HepG2 (cell line): ENCODE measurements around the gene NPHP3. TPM values are rescaled to one million over a fixed set of nuclear protein-coding genes. Genes with fewer than 3 reads are reported as not detected.
A peak's percentile ranks its signal among the peaks of the same experiment; 100 is the strongest.

Experiments
- ATAC-seq: fragments of 200-7000 bp; cut with Tn5 transposase; 3 replicates; pipeline ENCODE4 v1.9.1; 2020; ENCODE audit warnings: mild to moderate bottlenecking, moderate library complexity
- BruUV-seq: library from RNA; stranded (reverse); fragments of 400-500 nt; replicated peaks from 2 replicates; lab custom pipeline; 2021; lab: Mats Ljungman, UMichigan
- CTCF ChIA-PET: fragments of 300-600 bp; formaldehyde crosslinking; extraction: SDS; loops from one replicate; lab custom pipeline; 2021; ENCODE audit warnings: low total read pairs, inconsistent platforms, low intra/inter-chr PET ratio; lab: Yijun Ruan, JAX
- POLR2A ChIA-PET: fragments of 350-600 bp; sonication (Branson Sonifier 250); formaldehyde crosslinking; loops from one replicate; lab custom pipeline; 2020; ENCODE audit warnings: antibody characterized with exemption, inconsistent platforms; lab: Yijun Ruan, JAX
- DNase-seq: peaks from one replicate; pipeline ENCODE4 v3.0.0-alpha.2; 2015; ENCODE audit warnings: low spot score
- FAIRE-seq: peaks from 3 replicates; lab custom pipeline; 2011; peaks lifted over from hg19 to GRCh38; lab: Jason Lieb, UNC
- H2AFZ ChIP-seq: one replicate; pipeline ENCODE4 v1.6.1; 2011; ENCODE audit warnings: low read length, inconsistent platforms
- H3K27ac ChIP-seq: fragments of 300-600 bp; 3 replicates; pipeline ENCODE4 v1.8.0; 2011; ENCODE audit warnings: mixed run types, mild to moderate bottlenecking, mixed read lengths, low read length, inconsistent platforms; ENCODE audit not compliant: insufficient read depth; ENCODE audit errors: extremely low read length
- H3K27me3 ChIP-seq, 2 experiments: fragments of 200-600 bp in 1 of 2; 2 replicates in 1 of 2; 3 replicates in 1 of 2; pipeline versions ENCODE4 v1.6.0 to v1.8.0; 2011; ENCODE audit warnings: low read length in 2 of 2, mild to moderate bottlenecking in 2 of 2, moderate library complexity in 2 of 2, inconsistent platforms in 1 of 2; ENCODE audit not compliant: insufficient read depth in 2 of 2, control insufficient read depth in 1 of 2
- H3K36me3 ChIP-seq, 2 experiments: fragments of 200-600 bp in 1 of 2; replicated peaks in 1 of 2; 2 replicates in 1 of 2; 3 replicates in 1 of 2; pipeline versions ENCODE4 v1.5.1 to v1.8.0; 2011; ENCODE audit warnings: low read length in 2 of 2, inconsistent platforms in 1 of 2; ENCODE audit not compliant: insufficient read depth in 2 of 2, control insufficient read depth in 1 of 2
- H3K4me1 ChIP-seq: 2 replicates; pipeline ENCODE4 v1.5.1; 2012; ENCODE audit warnings: low read length, inconsistent platforms; ENCODE audit not compliant: insufficient read depth
- H3K4me2 ChIP-seq: 2 replicates; pipeline ENCODE4 v1.6.0; 2011; ENCODE audit warnings: low read depth, low read length, inconsistent platforms
- H3K4me3 ChIP-seq, 3 experiments: fragments of 200-600 bp in 1 of 3; sonication (generic), shearing (Covaris generic) in 1 of 3; replicated peaks in 1 of 3; 2 replicates each; pipeline ENCODE4 v1.5.1; 2011 to 2016; ENCODE audit warnings: low read length in 3 of 3, inconsistent platforms in 2 of 3, low read depth in 2 of 3, mild to moderate bottlenecking in 2 of 3, control low read depth in 1 of 3, mixed read lengths in 1 of 3; ENCODE audit not compliant: insufficient read depth in 1 of 3
- H3K79me2 ChIP-seq: one replicate; pipeline ENCODE4 v1.6.1; 2011; ENCODE audit warnings: low read length, inconsistent platforms; ENCODE audit not compliant: insufficient read depth
- H3K9ac ChIP-seq: 2 replicates; pipeline ENCODE4 v1.6.0; 2011; ENCODE audit warnings: mild to moderate bottlenecking, low read depth, low read length, inconsistent platforms; ENCODE audit not compliant: insufficient read depth
- H3K9me3 ChIP-seq: 2 replicates; pipeline ENCODE4 v1.5.1; 2012; ENCODE audit warnings: mild to moderate bottlenecking, low read length
- H4K20me1 ChIP-seq: 2 replicates; pipeline ENCODE4 v1.6.0; 2011; ENCODE audit warnings: inconsistent platforms, mild to moderate bottlenecking, low read length, moderate library complexity; ENCODE audit not compliant: insufficient read depth
- AGO2 ChIP-seq: fragments of 200-400 bp; formaldehyde crosslinking; optimal IDR thresholded peaks from 2 replicates; pipeline ENCODE3; 2017; ENCODE audit warnings: mild to moderate bottlenecking, low read depth, low read length, moderate library complexity
- DR1 ChIP-seq: sonication (generic); formaldehyde crosslinking; IDR thresholded peaks from 2 replicates; pipeline ENCODE4 v1.8.0; 2021; ENCODE audit warnings: mild to moderate bottlenecking, missing genetic modification reagents, inconsistent platforms
- DZIP1 ChIP-seq: sonication (generic); formaldehyde crosslinking; IDR thresholded peaks from 2 replicates; pipeline ENCODE4 v1.5.0; 2020; ENCODE audit warnings: mild to moderate bottlenecking, missing genetic modification reagents
- EED ChIP-seq: sonication (generic); formaldehyde crosslinking; IDR thresholded peaks from 2 replicates; pipeline ENCODE4 v1.5.0; 2020; ENCODE audit warnings: mild to moderate bottlenecking, missing genetic modification reagents
- GABPA ChIP-seq, 2 experiments: IDR thresholded peaks; 2 replicates each; pipeline ENCODE4 v1.6.1; 2011 to 2016; ENCODE audit warnings: low read depth in 2 of 2, low read length in 1 of 2, missing biosample characterization in 1 of 2, missing genetic modification characterization in 1 of 2
- KDM3A ChIP-seq: IDR thresholded peaks from 2 replicates; pipeline ENCODE4 v1.6.1; 2018; ENCODE audit warnings: low read depth, missing compliant biosample characterization
- MEIS2 ChIP-seq: sonication (generic); formaldehyde crosslinking; IDR thresholded peaks from 2 replicates; pipeline ENCODE4 v1.9.0; 2021; ENCODE audit warnings: mild to moderate bottlenecking, missing genetic modification reagents
- MNT ChIP-seq: fragments of 450-650 bp; IDR thresholded peaks from 2 replicates; pipeline ENCODE4 v1.6.1; 2016
- NFE2L1 ChIP-seq: sonication (generic); formaldehyde crosslinking; IDR thresholded peaks from 2 replicates; pipeline ENCODE4 v1.4.0; 2020; ENCODE audit warnings: missing genetic modification reagents, mild to moderate bottlenecking, borderline replicate concordance
- SALL1 ChIP-seq: sonication (generic); formaldehyde crosslinking; IDR thresholded peaks from 2 replicates; pipeline ENCODE4 v1.8.0; 2022; ENCODE audit warnings: mild to moderate bottlenecking, missing genetic modification reagents
- SAP130 ChIP-seq: IDR thresholded peaks from 2 replicates; pipeline ENCODE4 v1.6.1; 2016; ENCODE audit warnings: low read depth
- SIX4 ChIP-seq: sonication (generic); formaldehyde crosslinking; IDR thresholded peaks from 2 replicates; pipeline ENCODE4 v1.4.0; 2020; ENCODE audit warnings: missing genetic modification reagents
- USF2 ChIP-seq, 2 experiments: sonication (generic) in 1 of 2; formaldehyde crosslinking in 1 of 2; IDR thresholded peaks; 2 replicates each; pipeline versions ENCODE4 v1.5.1 to v1.6.1; 2011 to 2020; ENCODE audit warnings: borderline replicate concordance in 1 of 2, low read depth in 1 of 2, low read length in 1 of 2, mild to moderate bottlenecking in 1 of 2, missing genetic modification reagents in 1 of 2, moderate library complexity in 1 of 2
- ZBTB43 ChIP-seq: sonication (generic); formaldehyde crosslinking; conservative IDR thresholded peaks from 2 replicates; pipeline ENCODE4 v1.4.0; 2020; ENCODE audit warnings: missing genetic modification reagents
- ZSCAN22 ChIP-seq: sonication (generic); formaldehyde crosslinking; IDR thresholded peaks from 2 replicates; pipeline ENCODE4 v1.4.0; 2020; ENCODE audit warnings: mild to moderate bottlenecking, missing genetic modification reagents
- WGBS: methylation state at CpG from one replicate; pipeline ENCODE4 v1.1.6; 2017; ENCODE audit warnings: low lambda C conversion rate; 5-methylcytosine and 5-hydroxymethylcytosine counted together
- in situ Hi-C: cut with HindIII; loops from 2 replicates; pipeline ENCODE4 v1.10.0; 2017; ENCODE audit warnings: low pct_unique_long_range_greater_than_20kb; ENCODE audit not compliant: extremely low pct_ligation_motif_present
- intact Hi-C: fragments of 100-400 bp; cut with micrococcal nuclease; formaldehyde crosslinking; loops from one replicate; pipeline ENCODE4 v1.10.0; 2022; ENCODE audit not compliant: unreplicated experiment
- polyA plus RNA-seq, 8 experiments: library from polyadenylated mRNA; depleted of rRNA in 3 of 8; stranded (reverse) in 7 of 8; unstranded in 1 of 8; fragments of >200 nt; fragmentation: Illumina TruSeq in 4 of 8; extraction: Trizol in 4 of 8; gene quantifications; 2 replicates each; pipeline versions ENCODE4 v1.2.1 to v1.2.3, GENCODE V29; 2011 to 2016; ENCODE audit warnings: low read depth in 4 of 8, missing spikeins in 1 of 8, mixed read lengths in 1 of 8; ENCODE audit not compliant: insufficient read depth in 1 of 8
- total RNA-seq, 5 experiments: library from RNA; depleted of rRNA; stranded (reverse); fragments of >200 nt; fragmentation: Illumina TruSeq; extraction: Trizol; gene quantifications; 2 replicates each; pipeline ENCODE4 v1.2.3, GENCODE V29; 2016; ENCODE audit warnings: low read depth in 1 of 5
- TF ChIP-seq, protein P1 (sequence below): sonication (generic); formaldehyde crosslinking; IDR thresholded peaks from 2 replicates; pipeline ENCODE4 v1.5.0; 2020; ENCODE audit warnings: mild to moderate bottlenecking, low read depth, missing genetic modification reagents, borderline replicate concordance

Gene NPHP3
- total and polyA plus RNA-seq, 2 of the 13 experiments (the other 11 are each of a cell fraction or from before 2014, with no cell fraction given): 11.0 to 20.2 TPM

GRCh38 chr3:132659000-132659364, 63.2 kb downstream of the NPHP3 start:
- Histone ChIP-seq H3K4me2 (peak overlapping the region; percentile 79), H3K27ac (peak overlapping the region; percentile 88), H3K9ac (peak overlapping the region; percentile 96), H3K9me3 (no peaks in the 10 kb centered on the region), H3K27me3 (no peaks in the 10 kb centered on the region), H3K4me1 (peaks cover 46% of the 10 kb centered on the region), H3K36me3 (no peaks in the 10 kb centered on the region; a peak in 1 of 5 replicates), H3K4me3 (peak overlapping the region; percentile 89 to 100 (median 96)), H3K79me2 (peaks cover 42% of the 10 kb centered on the region), H4K20me1 (0 out of 2 replicates have a peak, but pooled peaks cover 8% of the 10 kb centered on the region), H2AFZ (peak overlapping the region; percentile 18)
- no TSS peak for BruUV-seq
- ChIA-PET POLR2A (interaction anchor here (1.3 to 2.3 kb wide), 5 partner anchors 11 to 241 kb away, joined by 3 to 8 read pairs (median 5); partner anchors contain the start of gene DNAJC13), CTCF (no interaction called here)
- no peak for DNase-seq
- ATAC-seq: peak; percentile 2; the same call in 2 of the 3 replicates
- under 1% methylated on average over 7 of the region's 7 CpGs for WGBS
- intact Hi-C loops (loop anchor here (2.0 kb wide), 1 partner anchor 64 kb away; the partner anchor contains the start of gene NPHP3), in situ Hi-C loops (no loop called here)
- FAIRE-seq: peak; percentile 15
- TF ChIP-seq MNT (no peak), USF2 (IDR thresholded peaks at IDR 0.05; ENCODE audit: low read depth, low read length) (no peak), USF2 (CRISPR knock-in tag; IDR thresholded peaks at IDR 0.05; ENCODE audit: borderline replicate concordance) (no peak), ZBTB43 (peak; percentile 3; the same call in 1 of the 2 replicates), KDM3A (CRISPR knock-in tag) (no peak), SIX4 (CRISPR knock-in tag) (no peak), MEIS2 (CRISPR knock-in tag) (no peak), NFE2L1 (no peak), GABPA (IDR thresholded peaks at IDR 0.05; ENCODE audit: low read depth, low read length) (no peak), GABPA (CRISPR knock-in tag; IDR thresholded peaks at IDR 0.05; ENCODE audit: low read depth) (no peak), SAP130 (CRISPR knock-in tag) (no peak), ZSCAN22 (CRISPR knock-in tag) (no peak), DR1 (CRISPR knock-in tag) (no peak), SALL1 (CRISPR knock-in tag) (no peak), AGO2 (no peak), EED (CRISPR knock-in tag) (no peak), DZIP1 (CRISPR knock-in tag) (no peak)
- TF ChIP-seq, protein P1, sequence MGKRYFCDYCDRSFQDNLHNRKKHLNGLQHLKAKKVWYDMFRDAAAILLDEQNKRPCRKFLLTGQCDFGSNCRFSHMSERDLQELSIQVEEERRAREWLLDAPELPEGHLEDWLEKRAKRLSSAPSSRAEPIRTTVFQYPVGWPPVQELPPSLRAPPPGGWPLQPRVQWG (CRISPR knock-in tag): no peak
